ENCODE data around the gene ATF6. TPM values are rescaled to one million over a fixed set of nuclear protein-coding genes. Genes with fewer than 3 reads are reported as not detected.

ATF6 gene
- total RNA-seq, 2 experiments from 2014 or later, result 16.9 to 17.3 TPM

DNA sequence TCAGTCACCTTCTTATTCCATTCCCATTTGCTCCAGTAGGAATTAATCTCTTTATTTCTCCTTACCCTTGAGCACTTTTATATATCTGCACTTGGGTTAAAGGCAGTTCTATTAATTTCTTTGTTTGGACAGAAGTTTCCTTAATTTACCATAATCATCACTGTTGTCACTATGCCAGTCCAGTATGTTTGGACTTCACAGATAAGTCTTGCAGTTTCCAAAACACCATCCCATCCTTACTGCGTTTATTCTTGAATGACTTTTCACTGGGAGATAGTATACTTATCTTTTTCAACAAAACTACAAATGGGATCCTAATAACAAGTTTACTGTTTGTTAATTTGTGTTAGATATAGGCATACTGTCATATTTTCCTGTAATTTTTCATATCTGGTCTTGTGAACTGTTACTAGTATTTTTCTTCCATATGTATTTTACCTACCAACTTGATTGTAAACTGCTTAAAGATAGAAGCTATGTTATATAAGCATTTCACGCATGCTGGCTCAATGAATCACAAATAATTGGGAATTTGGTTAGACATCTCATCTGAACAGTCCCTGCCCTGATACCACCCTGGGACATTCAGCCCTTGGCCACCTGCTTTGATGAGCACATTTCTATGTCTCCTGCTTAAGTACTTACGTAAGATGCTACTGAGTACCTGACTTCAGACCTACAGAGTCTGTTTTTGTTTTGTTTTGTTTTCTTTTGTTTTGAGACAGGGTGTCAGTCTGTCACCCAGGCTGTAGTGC is 179.4 kb downstream of the ATF6 start:
- ATAC-seq, result no peak
- TF ChIP-seq, protein P1, sequence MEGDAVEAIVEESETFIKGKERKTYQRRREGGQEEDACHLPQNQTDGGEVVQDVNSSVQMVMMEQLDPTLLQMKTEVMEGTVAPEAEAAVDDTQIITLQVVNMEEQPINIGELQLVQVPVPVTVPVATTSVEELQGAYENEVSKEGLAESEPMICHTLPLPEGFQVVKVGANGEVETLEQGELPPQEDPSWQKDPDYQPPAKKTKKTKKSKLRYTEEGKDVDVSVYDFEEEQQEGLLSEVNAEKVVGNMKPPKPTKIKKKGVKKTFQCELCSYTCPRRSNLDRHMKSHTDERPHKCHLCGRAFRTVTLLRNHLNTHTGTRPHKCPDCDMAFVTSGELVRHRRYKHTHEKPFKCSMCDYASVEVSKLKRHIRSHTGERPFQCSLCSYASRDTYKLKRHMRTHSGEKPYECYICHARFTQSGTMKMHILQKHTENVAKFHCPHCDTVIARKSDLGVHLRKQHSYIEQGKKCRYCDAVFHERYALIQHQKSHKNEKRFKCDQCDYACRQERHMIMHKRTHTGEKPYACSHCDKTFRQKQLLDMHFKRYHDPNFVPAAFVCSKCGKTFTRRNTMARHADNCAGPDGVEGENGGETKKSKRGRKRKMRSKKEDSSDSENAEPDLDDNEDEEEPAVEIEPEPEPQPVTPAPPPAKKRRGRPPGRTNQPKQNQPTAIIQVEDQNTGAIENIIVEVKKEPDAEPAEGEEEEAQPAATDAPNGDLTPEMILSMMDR (IDR thresholded peaks at IDR 0.05), result no peak
- H3K27me3 Mint-ChIP-seq, result no peaks in the 10 kb centered on the region
- intact Hi-C loops (cut with micrococcal nuclease), result no loop called here
- H3K27ac Mint-ChIP-seq, result no peak overlapping the region
- H3K9me3 Mint-ChIP-seq, result no peaks in the 10 kb centered on the region
- no peak overlapping the region for H3K4me3 Mint-ChIP-seq
- DNase-seq, result no peak
- H3K36me3 Mint-ChIP-seq (ENCODE audit: low read depth), result peaks cover 39% of the 10 kb centered on the region
- ChIA-PET CTCF (interaction anchor here (1.1 kb wide), 1 partner anchor 18 kb away, joined by 3 read pairs; no protein-coding TSS in a partner anchor), POLR2A (no interaction called here)
- no peaks in the 10 kb centered on the region for H3K4me1 Mint-ChIP-seq (ENCODE audit: low read depth)

DNA sequence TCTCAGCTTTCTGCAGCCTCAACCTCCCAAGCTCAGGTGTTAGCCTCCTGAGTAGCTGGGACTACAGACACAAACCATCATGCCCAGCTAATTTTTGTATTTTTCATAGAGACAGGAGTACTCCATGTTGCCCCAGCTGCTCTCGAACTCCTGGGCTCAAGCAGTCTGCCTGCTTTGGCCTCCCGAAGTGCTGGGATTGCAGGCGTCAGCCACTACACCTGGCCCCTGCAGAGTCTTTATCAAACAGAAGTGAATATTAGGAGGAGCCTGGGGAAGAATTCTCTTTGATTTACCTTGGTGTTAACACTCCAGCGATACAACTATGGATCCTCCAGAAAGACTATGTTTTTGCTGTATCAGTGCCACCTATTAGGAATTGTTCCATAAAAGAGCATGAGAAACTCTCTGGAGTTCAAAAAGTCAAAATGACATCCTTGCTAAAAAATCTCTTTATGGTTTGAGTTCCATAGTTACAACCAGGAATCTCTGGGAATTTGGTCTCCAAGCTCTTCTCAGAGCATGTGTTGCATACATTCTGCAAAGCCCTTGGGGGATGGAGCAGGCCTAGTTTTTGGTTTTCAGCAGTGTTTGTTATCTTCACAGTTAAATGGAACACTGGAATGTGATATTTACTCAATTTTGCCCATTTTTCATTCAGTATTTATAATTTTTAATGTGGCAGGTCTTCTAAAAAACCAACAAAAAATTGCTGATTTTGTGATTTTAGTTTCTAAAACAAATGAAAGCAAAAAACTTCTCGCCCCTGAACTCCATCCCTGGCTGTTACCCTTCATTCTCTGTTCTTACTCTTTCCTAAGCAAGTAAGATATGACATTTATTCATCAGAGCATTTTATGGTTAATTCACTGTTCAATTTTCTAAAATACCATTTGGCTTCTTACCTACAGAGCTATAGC is 180.2 kb downstream of the ATF6 start:
- no peak overlapping the region for H3K27ac Mint-ChIP-seq
- H3K36me3 Mint-ChIP-seq (ENCODE audit: low read depth), result peaks cover 37% of the 10 kb centered on the region
- H3K9me3 Mint-ChIP-seq, result no peaks in the 10 kb centered on the region
- H3K4me3 Mint-ChIP-seq, result no peak overlapping the region
- ATAC-seq (no peak), DNase-seq (no peak)
- H3K4me1 Mint-ChIP-seq (ENCODE audit: low read depth), result peaks cover under 1% of the 10 kb centered on the region
- H3K27me3 Mint-ChIP-seq, result no peaks in the 10 kb centered on the region
- intact Hi-C loops (cut with micrococcal nuclease), result no loop called here
- ChIA-PET POLR2A (no interaction called here), CTCF (no interaction called here)
- TF ChIP-seq, protein P1 (IDR thresholded peaks at IDR 0.05), result no peak

DNA sequence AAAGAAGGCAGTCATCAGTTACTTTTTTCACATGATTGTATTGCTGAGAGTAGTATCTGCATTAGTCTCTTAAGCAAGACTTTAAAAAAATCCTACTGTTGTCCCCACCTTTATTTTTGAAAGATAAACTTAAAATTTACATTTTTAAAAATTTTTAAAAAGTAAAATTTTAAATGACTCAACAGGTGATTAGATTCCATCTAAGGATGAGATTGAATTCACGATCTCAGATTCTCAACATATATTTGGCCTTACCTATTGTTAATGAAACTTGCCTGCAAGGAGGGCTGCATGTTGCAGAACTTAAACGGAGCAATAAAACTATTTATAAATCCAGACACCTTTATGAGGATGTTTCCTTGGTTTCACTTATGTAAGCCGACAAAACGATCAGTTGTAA is 182.3 kb downstream of the ATF6 start:
- intact Hi-C loops (cut with micrococcal nuclease), result no loop called here
- H3K9me3 Mint-ChIP-seq, result no peaks in the 10 kb centered on the region
- peaks cover 11% of the 10 kb centered on the region for H3K4me1 Mint-ChIP-seq (ENCODE audit: low read depth)
- ATAC-seq (no peak), DNase-seq (no peak)
- CTCF ChIA-PET, result no interaction called here
- H3K27me3 Mint-ChIP-seq, result no peaks in the 10 kb centered on the region
- no peak overlapping the region for H3K4me3 Mint-ChIP-seq
- TF ChIP-seq, protein P1 (IDR thresholded peaks at IDR 0.05), result no peak
- POLR2A ChIA-PET, result no interaction called here
- H3K36me3 Mint-ChIP-seq (ENCODE audit: low read depth), result peaks cover 33% of the 10 kb centered on the region
- no peak overlapping the region for H3K27ac Mint-ChIP-seq

DNA sequence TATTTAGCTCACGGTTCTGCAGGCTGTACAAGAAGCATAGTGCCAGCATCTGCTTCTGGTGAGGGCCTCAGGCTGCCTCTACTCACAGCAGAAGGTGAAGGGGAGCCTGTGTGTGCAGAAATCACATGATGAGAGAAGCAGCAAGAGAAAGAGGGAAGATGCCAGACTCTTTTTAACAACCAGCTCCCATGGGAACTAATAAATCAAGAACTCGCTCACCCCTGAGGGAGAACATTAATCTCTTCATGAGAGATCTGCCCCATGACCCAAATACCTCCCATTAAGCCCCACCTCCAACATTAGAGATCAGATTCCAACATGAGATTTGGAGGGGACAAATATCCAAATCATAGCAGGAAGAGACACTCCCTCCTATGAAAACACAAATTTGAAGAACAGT is 183.4 kb downstream of the ATF6 start:
- ATAC-seq (no peak), DNase-seq (no peak)
- Mint-ChIP-seq H3K27ac (no peak overlapping the region), H3K36me3 (ENCODE audit: low read depth) (peaks cover 28% of the 10 kb centered on the region), H3K27me3 (no peaks in the 10 kb centered on the region), H3K9me3 (no peaks in the 10 kb centered on the region), H3K4me1 (ENCODE audit: low read depth) (peaks cover 21% of the 10 kb centered on the region), H3K4me3 (no peak overlapping the region)
- intact Hi-C loops (cut with micrococcal nuclease), result no loop called here
- TF ChIP-seq, protein P1 (IDR thresholded peaks at IDR 0.05), result no peak
- CTCF ChIA-PET, result no interaction called here
- POLR2A ChIA-PET, result no interaction called here

DNA sequence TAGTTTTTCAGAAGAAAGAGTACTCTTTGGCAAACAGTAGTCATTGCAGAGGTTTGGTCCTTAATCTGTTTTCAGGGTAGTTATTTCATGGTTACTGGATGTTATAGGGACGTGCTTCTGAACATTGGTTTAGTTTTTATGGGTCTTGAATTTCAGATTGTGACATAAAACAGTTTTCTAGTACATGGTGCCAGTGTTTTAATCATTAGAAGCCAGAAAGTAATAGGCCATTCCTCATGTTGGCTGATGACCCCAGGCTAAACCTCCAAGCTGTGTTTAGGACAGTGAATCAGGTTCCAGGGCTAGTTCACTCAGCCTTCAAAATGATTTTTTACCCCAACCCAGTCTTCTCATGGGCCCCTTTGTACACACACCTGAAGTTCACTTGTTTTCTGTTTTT is 184.3 kb downstream of the ATF6 start:
- Mint-ChIP-seq H3K4me1 (ENCODE audit: low read depth) (peaks cover 25% of the 10 kb centered on the region), H3K4me3 (no peak overlapping the region), H3K36me3 (ENCODE audit: low read depth) (peaks cover 20% of the 10 kb centered on the region), H3K9me3 (no peaks in the 10 kb centered on the region), H3K27ac (no peak overlapping the region), H3K27me3 (no peaks in the 10 kb centered on the region)
- intact Hi-C loops (cut with micrococcal nuclease), result no loop called here
- ATAC-seq, result no peak
- ChIA-PET CTCF (interaction anchor here (1.5 kb wide), 1 partner anchor 87 kb away, joined by 5 read pairs; no protein-coding TSS in a partner anchor), POLR2A (no interaction called here)
- TF ChIP-seq, protein P1 (IDR thresholded peaks at IDR 0.05), result no peak
- no peak for DNase-seq
